Measurements from ENCODE around the gene BACE1. TPM values are rescaled to one million over a fixed set of nuclear protein-coding genes. Genes with fewer than 3 reads are reported as not detected.

The BACE1 gene
- total RNA-seq: 10 to 100 TPM; 16.5 to 17.3 TPM

DNA sequence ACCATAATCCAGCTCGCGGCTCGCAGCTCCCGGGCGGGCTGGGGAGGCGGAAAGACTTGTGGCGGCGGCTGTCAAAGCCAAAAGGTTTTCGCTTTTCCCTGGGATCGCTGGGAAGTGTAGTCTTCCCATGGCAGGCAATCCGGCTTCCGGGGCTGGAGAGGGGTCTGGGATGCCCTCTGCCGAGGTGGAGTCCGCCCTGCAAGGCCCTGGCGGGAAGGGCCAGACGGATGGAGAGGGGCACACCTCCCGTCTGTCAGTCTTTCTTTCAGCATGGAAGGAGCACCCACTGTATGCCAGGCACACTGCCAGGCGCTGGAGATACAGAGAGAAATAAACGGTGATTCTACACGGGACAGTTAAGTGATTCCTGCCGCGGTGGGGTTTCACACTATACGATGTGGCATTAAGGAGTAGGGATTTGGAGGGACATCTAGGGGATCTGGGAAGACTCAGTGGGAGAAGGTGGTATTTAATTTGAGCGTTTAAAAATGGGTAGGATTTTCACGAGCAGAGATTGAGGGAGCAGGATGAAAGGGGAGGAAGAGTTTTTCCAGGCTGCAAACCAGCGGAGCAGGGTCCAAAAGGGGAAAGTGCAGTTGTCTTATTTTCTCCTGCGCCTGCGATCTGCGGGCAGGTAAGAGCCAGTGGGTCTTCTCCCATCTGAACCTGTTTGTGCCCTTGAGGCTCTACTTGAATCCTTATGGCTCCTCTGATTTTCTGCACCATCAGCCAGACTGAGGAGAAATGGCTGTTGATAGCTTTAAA lies at the start of gene BACE1:
TSS of gene BACE1 (minus strand) at position 60 of the 765 bp plus-strand sequence. CDS start 461 bp downstream, outside the sequence.

GRCh38 chr11:117327567-117328374 lies 11.7 kb upstream of the BACE1 start, which contains the start of gene CEP164:
CEP164 (plus strand) TSS chr11:117327854; CDS start chr11:117338587, 10,733 bp downstream.

DNA sequence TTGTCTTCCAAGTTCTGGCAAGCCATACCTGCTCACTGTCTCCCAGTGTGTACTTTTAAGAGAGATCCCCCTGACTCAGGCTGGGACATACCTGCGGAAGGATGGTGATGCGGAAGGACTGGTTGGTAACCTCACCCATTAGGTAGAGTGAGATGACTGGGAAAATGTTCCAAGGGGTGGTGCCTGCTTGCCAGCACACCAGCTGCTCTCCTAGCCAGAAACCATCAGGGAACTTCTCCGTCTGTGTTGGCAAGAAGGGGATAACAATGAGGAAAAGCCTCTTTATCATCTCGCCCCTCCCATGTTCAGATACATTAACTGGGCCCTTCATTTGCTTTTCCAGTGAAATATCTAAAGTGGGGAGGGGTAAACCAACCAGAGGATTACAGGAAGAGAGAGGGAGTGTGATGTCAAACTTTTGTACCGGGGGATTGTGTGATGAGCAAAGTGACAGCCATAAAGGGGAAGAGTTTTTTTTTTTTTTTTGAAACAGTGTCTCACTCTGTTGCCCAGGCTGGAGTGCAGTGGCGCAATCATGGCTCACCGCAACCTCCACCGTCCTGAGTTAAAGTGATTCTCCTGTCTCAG lies 25.2 kb downstream of the BACE1 start, which contains the start of gene BACE1-AS:
TSS of gene BACE1-AS (plus strand) at position 538 of the 588 bp plus-strand sequence.

Small RNA genes lying within 50 kb of the gene (small RNA-seq; reads per million reads assigned to genes)
- 0 reads per million in 2 donors for gene RF00564

Other genes starting within 250 kb of the BACE1 start
- 10 to 100 TPM; 16.0 to 19.3 TPM for gene SIK3, start 217.8 kb downstream of the BACE1 start, total RNA-seq
- 100 to 1,000 TPM; 103 to 171 TPM for gene PAFAH1B2, start 172.0 kb downstream of the BACE1 start, total RNA-seq
- gene SIDT2, start 137.5 kb downstream of the BACE1 start, total RNA-seq: 10 to 100 TPM; 21.0 to 27.5 TPM
- gene TAGLN, start 116.9 kb downstream of the BACE1 start, total RNA-seq: 10 to 100 TPM in 1 of 2 donors, 1 to 10 TPM in 1; 2.1 to 35.3 TPM
- gene PCSK7, start 84.2 kb downstream of the BACE1 start, total RNA-seq: 10 to 100 TPM; 32.3 to 39.0 TPM
- 1 to 10 TPM; 8.6 to 9.7 TPM for gene RNF214, start 83.6 kb downstream of the BACE1 start, total RNA-seq
- 1 to 10 TPM; 2.7 to 4.1 TPM for gene BACE1-AS, start 24.9 kb downstream of the BACE1 start, total RNA-seq
- 10 to 100 TPM; 21.7 to 26.6 TPM for gene CEP164, start 11.6 kb upstream of the BACE1 start, total RNA-seq

Measured in melanocyte of skin (primary cell).